CD4-positive, alpha-beta T cell treated with Interleukin-17A for 1 hour (primary cell): ENCODE data around the gene ZNF133.
"Not testable (repeated sequence)": the region's sequence is repeated elsewhere in the genome, so short reads cannot be mapped to it uniquely, and the experiment has no call there.

ENCODE experiments used
- DNase-seq: peaks from one replicate; pipeline ENCODE4 v3.0.0-alpha.2; 2020

Gene ZNF133

GRCh38 chr20:18287546-18287914 lies 797 bp upstream of the ZNF133 start:
- no peak for DNase-seq

GRCh38 chr20:18288749-18289267 lies 481 bp downstream of the ZNF133 start:
- DNase-seq, result no peak

- no peak for DNase-seq
These were observed 979 bp downstream of the ZNF133 start for GRCh38 chr20:18289306-18289705.

GRCh38 chr20:18299364-18299763 lies 11.0 kb downstream of the ZNF133 start:
- no peak for DNase-seq

GRCh38 chr20:18304618-18305017 lies 16.3 kb downstream of the ZNF133 start:
- no peak for DNase-seq

- no peak for DNase-seq
These were observed 19.0 kb downstream of the ZNF133 start for GRCh38 chr20:18307301-18307700.

GRCh38 chr20:18310051-18310450 lies 21.7 kb downstream of the ZNF133 start:
- DNase-seq, result no peak

GRCh38 chr20:18310592-18310991 lies 22.3 kb downstream of the ZNF133 start:
- no peak for DNase-seq

- DNase-seq, result no peak
These were observed 24.4 kb downstream of the ZNF133 start for GRCh38 chr20:18312723-18313122.

- DNase-seq, result no peak
These were observed 25.1 kb downstream of the ZNF133 start for GRCh38 chr20:18313411-18313810.

- no peak for DNase-seq
These were observed 26.6 kb downstream of the ZNF133 start for GRCh38 chr20:18314786-18315406.

- no peak for DNase-seq
These were observed 27.8 kb downstream of the ZNF133 start for GRCh38 chr20:18316166-18316565.

GRCh38 chr20:18321316-18321715 lies 33.0 kb downstream of the ZNF133 start:
- DNase-seq, result no peak

- DNase-seq, result no peak
These were observed 33.9 kb downstream of the ZNF133 start for GRCh38 chr20:18321976-18322950.

- DNase-seq, result no peak
These were observed 35.4 kb downstream of the ZNF133 start for GRCh38 chr20:18323705-18324104.

- DNase-seq, result no peak
These were observed 36.3 kb downstream of the ZNF133 start for GRCh38 chr20:18324596-18325089.

- DNase-seq, result no peak
These were observed 38.7 kb downstream of the ZNF133 start for GRCh38 chr20:18326990-18327389.

GRCh38 chr20:18331694-18332093 lies 43.4 kb downstream of the ZNF133 start:
- no peak for DNase-seq

- not testable (repeated sequence) for DNase-seq
These were observed 61.4 kb downstream of the ZNF133 start for GRCh38 chr20:18349749-18350148.

- DNase-seq, result no peak
These were observed 71.5 kb downstream of the ZNF133 start for GRCh38 chr20:18359854-18360253.

GRCh38 chr20:18360635-18361034 lies 72.3 kb downstream of the ZNF133 start:
- DNase-seq, result no peak

GRCh38 chr20:18361678-18362077 lies 73.4 kb downstream of the ZNF133 start:
- no peak for DNase-seq

GRCh38 chr20:18362916-18363315 lies 74.6 kb downstream of the ZNF133 start:
- DNase-seq, result no peak

GRCh38 chr20:18363708-18364107 lies 75.4 kb downstream of the ZNF133 start:
- DNase-seq, result no peak
